ENCODE data around the gene ADAM12.

DNA sequence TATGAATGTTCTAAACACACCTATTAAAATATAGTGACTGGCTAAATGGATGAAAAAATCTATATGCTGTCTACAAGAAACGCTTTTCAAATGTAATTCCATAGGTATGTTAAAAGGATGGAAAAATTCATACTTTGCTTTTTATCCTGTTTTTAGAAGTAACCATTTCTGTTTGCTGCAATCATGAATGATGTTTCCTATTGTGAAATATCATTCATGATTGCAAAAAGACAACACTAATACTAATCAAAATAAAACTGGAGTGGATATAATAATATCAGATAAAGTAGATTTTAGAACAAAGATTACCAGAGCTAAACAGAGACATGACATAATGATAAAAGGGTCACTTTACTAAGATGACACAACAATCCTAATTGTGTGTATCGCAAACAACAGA is 353.7 kb downstream of the ADAM12 start:
- TF ChIP-seq, protein P1, sequence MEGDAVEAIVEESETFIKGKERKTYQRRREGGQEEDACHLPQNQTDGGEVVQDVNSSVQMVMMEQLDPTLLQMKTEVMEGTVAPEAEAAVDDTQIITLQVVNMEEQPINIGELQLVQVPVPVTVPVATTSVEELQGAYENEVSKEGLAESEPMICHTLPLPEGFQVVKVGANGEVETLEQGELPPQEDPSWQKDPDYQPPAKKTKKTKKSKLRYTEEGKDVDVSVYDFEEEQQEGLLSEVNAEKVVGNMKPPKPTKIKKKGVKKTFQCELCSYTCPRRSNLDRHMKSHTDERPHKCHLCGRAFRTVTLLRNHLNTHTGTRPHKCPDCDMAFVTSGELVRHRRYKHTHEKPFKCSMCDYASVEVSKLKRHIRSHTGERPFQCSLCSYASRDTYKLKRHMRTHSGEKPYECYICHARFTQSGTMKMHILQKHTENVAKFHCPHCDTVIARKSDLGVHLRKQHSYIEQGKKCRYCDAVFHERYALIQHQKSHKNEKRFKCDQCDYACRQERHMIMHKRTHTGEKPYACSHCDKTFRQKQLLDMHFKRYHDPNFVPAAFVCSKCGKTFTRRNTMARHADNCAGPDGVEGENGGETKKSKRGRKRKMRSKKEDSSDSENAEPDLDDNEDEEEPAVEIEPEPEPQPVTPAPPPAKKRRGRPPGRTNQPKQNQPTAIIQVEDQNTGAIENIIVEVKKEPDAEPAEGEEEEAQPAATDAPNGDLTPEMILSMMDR (tag by site-specific recombination; IDR thresholded peaks at IDR 0.05) = no peak
- TF ChIP-seq ZBTB17 (tag by site-specific recombination; IDR thresholded peaks at IDR 0.05) = no peak
- TF ChIP-seq SP2 (tag by site-specific recombination; IDR thresholded peaks at IDR 0.05) = no peak
- TF ChIP-seq KLF16 (tag by site-specific recombination; IDR thresholded peaks at IDR 0.05) = no peak
- TF ChIP-seq OSR2 (tag by site-specific recombination; IDR thresholded peaks at IDR 0.05) = no peak
- TF ChIP-seq ZNF184 (tag by site-specific recombination; IDR thresholded peaks at IDR 0.05) = no peak
- TF ChIP-seq, protein P2, sequence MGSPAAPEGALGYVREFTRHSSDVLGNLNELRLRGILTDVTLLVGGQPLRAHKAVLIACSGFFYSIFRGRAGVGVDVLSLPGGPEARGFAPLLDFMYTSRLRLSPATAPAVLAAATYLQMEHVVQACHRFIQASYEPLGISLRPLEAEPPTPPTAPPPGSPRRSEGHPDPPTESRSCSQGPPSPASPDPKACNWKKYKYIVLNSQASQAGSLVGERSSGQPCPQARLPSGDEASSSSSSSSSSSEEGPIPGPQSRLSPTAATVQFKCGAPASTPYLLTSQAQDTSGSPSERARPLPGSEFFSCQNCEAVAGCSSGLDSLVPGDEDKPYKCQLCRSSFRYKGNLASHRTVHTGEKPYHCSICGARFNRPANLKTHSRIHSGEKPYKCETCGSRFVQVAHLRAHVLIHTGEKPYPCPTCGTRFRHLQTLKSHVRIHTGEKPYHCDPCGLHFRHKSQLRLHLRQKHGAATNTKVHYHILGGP (tag by site-specific recombination; IDR thresholded peaks at IDR 0.05) = no peak
- no peak for TF ChIP-seq KLF1 (tag by site-specific recombination; IDR thresholded peaks at IDR 0.05)
